Fibroblast of pulmonary artery (primary cell): ENCODE measurements around the gene ELOF1.

Source experiments
- DNase-seq: peaks from one replicate; pipeline ENCODE4 v3.0.0-alpha.2; 2010; ENCODE audit warnings: low read depth
- H3K4me3 ChIP-seq: replicated peaks from 2 replicates; pipeline ENCODE4 v1.5.1; 2011; ENCODE audit warnings: low read depth, mild to moderate bottlenecking, control low read depth, low read length, moderate library complexity
- CTCF ChIP-seq: IDR thresholded peaks from 2 replicates; pipeline ENCODE4 v1.5.1; 2011; ENCODE audit warnings: mild to moderate bottlenecking, control low read depth, low read length, inconsistent platforms; ENCODE audit errors: missing control alignments

ELOF1 gene

GRCh38 chr19:11594084-11594483 lies 35.1 kb upstream of the ELOF1 start:
- no peak for DNase-seq
- no peak overlapping the region for H3K4me3 ChIP-seq
- no peak for TF ChIP-seq CTCF

DNA sequence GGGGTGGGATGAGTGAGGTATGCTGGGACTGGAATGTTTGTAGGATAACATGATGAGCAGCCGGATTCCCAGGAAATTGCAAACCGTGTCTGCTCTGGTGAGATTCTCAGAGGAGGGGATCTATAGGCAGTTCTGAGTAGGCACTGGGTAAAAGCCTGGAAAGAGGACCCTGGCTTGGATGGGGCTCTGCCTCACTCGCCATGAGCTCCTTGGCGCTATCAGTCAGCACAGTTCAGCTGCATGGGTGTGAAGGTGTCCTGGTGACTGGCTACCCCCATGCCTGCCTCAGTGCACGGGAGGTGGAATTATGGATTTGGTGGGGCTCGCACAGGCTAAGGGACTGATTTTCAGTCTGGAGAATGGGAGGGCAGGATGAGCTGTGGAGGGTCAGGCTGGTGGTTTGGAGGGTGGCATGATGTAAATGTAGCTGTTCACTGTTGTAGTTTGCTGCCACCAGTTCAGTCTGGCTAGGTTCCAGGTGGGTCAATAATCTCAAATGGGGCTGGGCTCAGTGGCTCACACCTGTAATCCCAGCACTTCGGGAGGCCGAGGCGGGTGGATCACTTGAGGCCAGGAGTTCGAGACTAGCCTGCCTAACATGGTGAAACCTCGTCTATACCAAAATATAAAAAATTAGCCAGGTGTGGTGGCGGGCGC lies 29.1 kb upstream of the ELOF1 start:
- DNase-seq = no peak
- TF ChIP-seq CTCF = no peak
- H3K4me3 ChIP-seq = no peak overlapping the region

- no peak overlapping the region for H3K4me3 ChIP-seq
- peak; percentile 74 for DNase-seq
- peak; percentile 84 for TF ChIP-seq CTCF
These were observed 28.4 kb upstream of the ELOF1 start for GRCh38 chr19:11587302-11587974.

DNA sequence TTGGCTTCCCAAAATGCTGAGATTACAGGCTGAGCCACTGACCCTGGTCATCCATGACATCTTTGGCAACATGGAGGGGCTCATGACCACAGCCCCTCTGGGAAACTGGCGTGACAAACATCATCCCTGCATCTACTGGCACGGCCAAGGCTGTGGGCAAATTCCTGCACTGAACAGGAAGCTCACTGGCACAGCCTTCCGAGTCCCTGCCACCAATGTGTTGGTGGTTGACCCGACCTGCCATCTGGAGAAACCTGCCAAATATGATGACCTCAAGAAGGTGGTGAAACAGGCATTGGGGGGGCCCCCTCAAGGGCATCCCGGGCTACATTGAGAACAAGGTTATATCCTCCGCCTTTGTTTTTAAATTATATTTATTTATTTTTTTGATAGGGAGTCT lies 27.3 kb upstream of the ELOF1 start:
- no peak overlapping the region for H3K4me3 ChIP-seq
- no peak for DNase-seq
- TF ChIP-seq CTCF = no peak

GRCh38 chr19:11581740-11582139 lies 22.7 kb upstream of the ELOF1 start:
- no peak for TF ChIP-seq CTCF
- peak; percentile 18 for DNase-seq
- H3K4me3 ChIP-seq = no peak overlapping the region

DNA sequence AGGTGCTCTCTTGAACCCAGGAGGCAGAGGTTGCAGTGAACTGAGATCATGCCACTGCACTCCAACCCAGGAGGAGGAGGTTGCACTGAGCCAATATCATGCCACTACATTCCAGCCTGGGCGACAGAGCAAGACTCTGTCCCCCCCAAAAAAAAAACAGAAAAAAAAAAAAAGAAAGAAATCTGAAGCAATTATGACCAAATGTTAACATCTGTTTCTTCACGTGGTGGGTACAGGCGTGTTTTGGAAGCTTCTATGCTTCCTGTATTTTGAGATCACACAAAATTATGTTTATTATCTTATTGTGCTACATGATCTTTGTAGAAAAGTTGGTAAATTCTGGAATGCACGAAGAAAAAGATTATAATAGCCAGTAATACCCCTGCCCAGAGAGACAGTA lies 21.1 kb upstream of the ELOF1 start:
- TF ChIP-seq CTCF = no peak
- DNase-seq = no peak
- no peak overlapping the region for H3K4me3 ChIP-seq
